HEK293T (cell line): ENCODE measurements around the gene CYP4F2.

Experiments
- ARNT ChIP-seq: fragments of 450-650 bp; IDR thresholded peaks from 2 replicates; pipeline ENCODE4 v1.6.1; 2017; ENCODE audit warnings: mild to moderate bottlenecking
- FOXA1 ChIP-seq: fragments of 450-650 bp; IDR thresholded peaks from 2 replicates; pipeline ENCODE4 v1.6.1; 2016; ENCODE audit warnings: mild to moderate bottlenecking
- FOXK2 ChIP-seq: fragments of 450-650 bp; IDR thresholded peaks from 2 replicates; pipeline ENCODE4 v1.6.1; 2016; ENCODE audit warnings: mild to moderate bottlenecking
- FOXM1 ChIP-seq: fragments of 450-650 bp; IDR thresholded peaks from 2 replicates; pipeline ENCODE4 v1.6.1; 2017; ENCODE audit warnings: mild to moderate bottlenecking, borderline replicate concordance
- SP1 ChIP-seq: fragments of 450-650 bp; IDR thresholded peaks from 2 replicates; pipeline ENCODE4 v1.6.1; 2017
- SUZ12 ChIP-seq: fragments of 450-650 bp; IDR thresholded peaks from 2 replicates; pipeline ENCODE4 v1.6.1; 2016; ENCODE audit warnings: mild to moderate bottlenecking
- TARDBP ChIP-seq: fragments of 450-650 bp; IDR thresholded peaks from 2 replicates; pipeline ENCODE4 v1.6.1; 2016
- TF ChIP-seq, protein P1 (sequence below): fragments of 450-650 bp; IDR thresholded peaks from 2 replicates; pipeline ENCODE4 v1.6.1; 2016

DNA sequence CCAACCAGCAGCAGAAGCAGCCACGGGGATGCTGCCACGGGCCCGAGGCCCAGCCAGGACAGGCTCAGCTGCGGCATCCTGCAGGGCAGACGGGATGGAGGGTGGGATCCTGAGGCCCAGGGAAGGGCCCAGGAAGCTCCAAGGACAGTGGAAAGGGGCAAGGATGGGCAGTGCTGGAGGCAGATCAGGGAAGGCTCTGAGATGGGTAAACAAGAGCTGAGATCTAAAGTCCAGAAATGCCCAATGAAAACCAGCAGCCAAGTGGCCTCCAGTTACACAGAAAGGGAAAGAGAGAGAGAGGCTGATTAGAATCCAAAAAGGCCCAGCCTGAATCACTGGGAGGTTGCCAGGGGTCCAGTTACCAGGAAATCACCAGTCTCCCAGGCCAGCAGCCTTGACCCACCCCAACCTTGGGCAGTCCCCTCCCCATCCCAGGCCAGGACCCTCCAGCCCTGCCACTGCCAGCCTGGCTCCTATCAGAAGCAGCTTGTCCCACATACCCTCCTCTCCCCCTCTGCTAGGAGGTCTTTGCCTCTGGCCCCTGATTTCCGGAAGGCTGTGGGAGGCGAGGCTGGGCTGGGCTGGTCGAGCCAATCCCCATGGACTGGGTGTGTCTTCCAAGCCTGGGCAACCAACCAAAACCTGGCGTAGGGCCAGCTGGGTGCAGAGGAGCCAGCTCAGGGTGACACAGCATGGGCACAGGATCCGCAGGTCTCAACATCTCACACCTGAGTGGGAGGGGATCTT lies 36.6 kb upstream of the CYP4F2 start, which contains the start of gene CYP4F11:
- no peak for TF ChIP-seq FOXK2
- no peak for TF ChIP-seq SP1
- no peak for TF ChIP-seq ARNT
- TF ChIP-seq SUZ12: no peak
- TF ChIP-seq, protein P1, sequence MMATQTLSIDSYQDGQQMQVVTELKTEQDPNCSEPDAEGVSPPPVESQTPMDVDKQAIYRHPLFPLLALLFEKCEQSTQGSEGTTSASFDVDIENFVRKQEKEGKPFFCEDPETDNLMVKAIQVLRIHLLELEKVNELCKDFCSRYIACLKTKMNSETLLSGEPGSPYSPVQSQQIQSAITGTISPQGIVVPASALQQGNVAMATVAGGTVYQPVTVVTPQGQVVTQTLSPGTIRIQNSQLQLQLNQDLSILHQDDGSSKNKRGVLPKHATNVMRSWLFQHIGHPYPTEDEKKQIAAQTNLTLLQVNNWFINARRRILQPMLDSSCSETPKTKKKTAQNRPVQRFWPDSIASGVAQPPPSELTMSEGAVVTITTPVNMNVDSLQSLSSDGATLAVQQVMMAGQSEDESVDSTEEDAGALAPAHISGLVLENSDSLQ: no peak
- no peak for TF ChIP-seq TARDBP
- TF ChIP-seq FOXA1: no peak
- TF ChIP-seq FOXM1: no peak
